ENCODE results near the gene C1orf159.
A peak's percentile ranks its signal among the peaks of the same experiment; 100 is the strongest.
"Not testable (repeated sequence)": the region's sequence is repeated elsewhere in the genome, so short reads cannot be mapped to it uniquely, and the experiment has no call there.

Gene C1orf159

DNA sequence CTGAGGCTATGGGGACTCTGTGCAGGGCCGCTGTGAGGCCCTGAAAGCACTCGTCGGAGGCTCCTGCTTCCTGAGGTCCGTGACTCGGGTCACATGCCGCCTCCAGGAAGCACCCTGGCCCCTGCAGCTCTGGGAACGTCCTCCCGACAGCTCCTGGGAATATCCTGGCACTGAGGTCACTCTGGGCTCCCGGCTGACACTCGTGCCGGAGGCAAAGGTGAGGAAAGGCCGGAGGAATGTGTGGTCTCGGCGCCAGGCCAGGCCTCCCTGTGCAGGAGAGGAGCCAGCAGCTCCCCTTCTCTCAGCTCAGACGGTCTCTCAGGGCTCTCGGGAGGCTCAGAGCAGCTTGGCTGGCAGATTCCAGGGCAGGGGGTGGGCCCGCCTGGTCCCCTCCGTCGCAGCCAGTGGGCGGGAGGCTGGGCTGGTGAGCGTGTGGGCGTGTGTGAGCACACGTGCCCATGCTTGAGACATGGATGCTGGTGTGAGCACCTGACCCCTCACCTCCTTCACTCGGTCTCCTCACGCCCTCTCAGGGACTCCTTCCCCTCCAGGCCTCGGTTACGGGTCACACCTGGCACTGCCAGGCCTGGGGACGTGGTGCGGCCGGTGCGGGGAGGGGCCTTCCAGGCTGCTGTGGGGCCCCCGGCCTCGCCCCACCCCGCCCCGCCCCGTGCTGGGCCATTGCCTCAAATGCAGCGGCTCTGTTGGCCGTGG is 36.3 kb downstream of the C1orf159 start:
- peak; percentile 77 for DNase-seq

- not testable (repeated sequence) for DNase-seq
Observed at GRCh38 chr1:1077396-1077795, 38.5 kb downstream of the C1orf159 start.

- DNase-seq, result peak; percentile 62
Observed at GRCh38 chr1:1075148-1075935, 40.5 kb downstream of the C1orf159 start.

DNA sequence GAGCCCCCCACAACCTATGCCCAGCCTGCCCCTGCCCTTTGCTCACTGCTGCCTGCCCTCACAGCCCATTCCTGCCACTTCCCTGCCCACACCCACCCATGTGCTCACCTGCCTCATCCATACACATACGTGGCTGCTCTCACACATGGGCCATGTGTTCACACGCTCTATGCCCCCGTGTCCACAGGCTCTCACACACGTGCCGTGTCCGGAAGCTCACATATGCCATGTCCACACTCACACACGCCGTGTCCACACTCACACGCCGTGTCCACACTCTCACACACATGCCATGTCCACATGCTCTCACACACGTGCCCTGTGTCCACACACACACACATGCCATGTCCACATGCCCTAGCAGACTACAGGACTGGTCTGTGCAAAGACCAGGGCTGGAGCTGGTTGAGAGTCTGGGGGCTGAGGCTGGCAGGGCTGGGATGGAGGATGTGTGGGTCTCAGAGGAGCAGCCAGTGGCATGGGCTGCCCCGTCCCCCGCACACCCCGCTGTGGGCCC is 41.2 kb downstream of the C1orf159 start:
- DNase-seq, result peak; percentile 57

DNA sequence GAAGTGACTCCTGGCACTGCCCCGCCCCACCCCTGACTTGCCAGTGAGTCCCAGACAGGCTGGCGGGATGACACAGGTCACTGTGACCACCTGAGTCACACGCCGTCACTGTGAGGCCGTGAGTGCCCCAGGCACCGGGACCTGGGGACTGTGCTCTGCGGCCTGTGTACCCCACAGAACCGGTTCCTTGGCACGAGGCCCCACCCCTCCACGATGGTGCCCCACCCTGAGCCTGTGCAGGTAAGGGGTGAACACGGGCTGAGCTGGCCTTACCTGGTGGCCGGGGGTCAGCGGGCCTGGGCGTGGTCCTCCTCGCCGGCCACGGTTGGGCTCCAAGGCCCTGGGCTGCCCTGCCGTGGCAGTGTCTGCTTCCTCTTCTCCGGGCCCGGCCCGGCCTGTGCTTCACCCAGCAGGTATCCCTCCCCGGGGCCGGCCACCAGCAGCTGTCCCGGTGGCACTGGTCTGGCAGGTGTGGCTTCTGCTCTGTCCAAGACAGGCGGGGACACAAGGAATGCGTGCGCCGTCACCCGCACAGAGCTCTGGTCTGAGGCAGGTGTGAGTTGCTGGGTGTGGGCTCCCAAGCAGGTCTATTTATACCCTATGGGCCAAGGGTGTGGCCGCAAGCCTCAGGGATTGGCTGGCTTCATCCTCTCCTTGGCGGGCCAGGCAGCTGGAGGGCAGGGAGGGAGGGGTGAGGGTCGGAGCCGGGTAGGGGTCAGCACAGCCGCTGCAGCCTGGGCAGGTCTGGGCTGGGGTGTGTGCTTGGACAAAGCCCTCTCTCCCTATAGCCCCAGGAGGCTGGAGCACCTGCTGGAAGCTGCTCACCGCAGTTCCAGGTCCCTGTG is 41.9 kb downstream of the C1orf159 start, which contains the start of gene RNF223:
Gene RNF223, minus strand, starts transcription at position 564 of the 845 bp plus-strand sequence. CDS start 1,740 bp downstream, outside the sequence.
- DNase-seq, result no peak

- DNase-seq, result no peak
Observed at GRCh38 chr1:1072849-1073742, 42.8 kb downstream of the C1orf159 start.

DNA sequence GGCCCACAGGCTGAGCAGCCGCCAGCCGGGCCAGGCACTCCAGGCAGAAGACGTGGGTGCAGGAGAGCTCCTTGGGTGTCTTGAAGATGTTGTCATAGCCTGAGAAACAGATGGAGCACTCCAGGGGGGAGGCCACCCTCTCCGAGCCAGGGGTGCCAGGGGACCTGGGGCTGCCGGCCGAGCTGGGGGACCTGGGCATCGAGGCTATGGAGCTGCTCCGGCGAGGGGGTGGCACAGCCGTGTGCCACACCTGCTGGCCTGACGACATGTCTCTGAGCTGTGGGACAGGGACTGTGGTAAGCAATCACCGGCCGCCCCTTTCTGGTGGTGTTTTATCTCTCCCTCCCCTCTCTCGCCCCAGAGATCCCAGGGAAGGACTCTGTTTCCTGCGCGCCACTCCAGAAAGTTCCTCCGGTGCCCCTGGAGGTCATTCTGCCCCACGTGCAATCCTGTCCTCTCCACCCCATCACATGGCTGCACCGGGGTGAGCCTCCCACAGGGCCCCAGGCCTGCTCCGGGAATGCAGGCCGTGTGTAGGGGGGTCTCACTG is 43.5 kb downstream of the C1orf159 start:
- no peak for DNase-seq

DNA sequence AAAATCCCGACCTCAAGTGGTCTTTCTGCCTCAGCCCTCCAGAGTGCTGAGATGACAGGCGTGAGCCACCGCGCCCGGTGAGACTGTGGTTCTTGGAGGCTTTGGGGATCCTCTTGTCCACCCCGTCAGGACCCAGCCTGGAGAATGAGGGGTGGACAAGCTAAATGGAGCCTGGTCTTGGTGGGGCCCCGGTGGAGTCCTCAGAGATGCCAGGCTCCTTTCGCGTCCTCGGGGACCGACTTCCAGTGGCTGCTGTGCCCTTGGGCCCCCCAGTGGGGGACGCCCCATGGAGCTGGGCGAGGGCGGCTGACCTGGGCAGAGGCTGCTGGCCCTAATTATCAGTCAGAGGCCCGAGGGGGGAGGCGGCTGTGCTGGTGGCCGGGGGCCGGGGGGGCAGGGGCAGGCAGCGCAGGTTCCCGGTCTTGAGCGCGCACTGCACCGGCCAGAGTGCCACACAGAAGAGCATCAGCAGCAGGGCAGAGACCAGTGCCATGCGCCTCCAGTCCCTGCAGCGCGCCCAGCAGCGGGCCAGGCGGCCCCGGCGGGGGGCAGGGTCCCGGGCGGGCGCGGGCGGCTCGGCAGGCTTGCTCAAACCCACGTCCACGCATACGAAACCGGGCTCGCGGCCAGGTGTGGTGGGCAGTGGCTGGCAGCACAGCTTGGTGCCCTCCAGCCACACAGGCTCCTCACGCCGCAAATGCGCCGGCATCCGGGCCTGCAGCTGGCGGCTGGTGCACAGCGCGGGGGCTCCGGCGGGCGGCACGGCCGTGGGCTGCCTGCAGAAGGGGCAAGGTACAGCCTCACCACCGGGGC is 44.2 kb downstream of the C1orf159 start:
- DNase-seq, result no peak

DNA sequence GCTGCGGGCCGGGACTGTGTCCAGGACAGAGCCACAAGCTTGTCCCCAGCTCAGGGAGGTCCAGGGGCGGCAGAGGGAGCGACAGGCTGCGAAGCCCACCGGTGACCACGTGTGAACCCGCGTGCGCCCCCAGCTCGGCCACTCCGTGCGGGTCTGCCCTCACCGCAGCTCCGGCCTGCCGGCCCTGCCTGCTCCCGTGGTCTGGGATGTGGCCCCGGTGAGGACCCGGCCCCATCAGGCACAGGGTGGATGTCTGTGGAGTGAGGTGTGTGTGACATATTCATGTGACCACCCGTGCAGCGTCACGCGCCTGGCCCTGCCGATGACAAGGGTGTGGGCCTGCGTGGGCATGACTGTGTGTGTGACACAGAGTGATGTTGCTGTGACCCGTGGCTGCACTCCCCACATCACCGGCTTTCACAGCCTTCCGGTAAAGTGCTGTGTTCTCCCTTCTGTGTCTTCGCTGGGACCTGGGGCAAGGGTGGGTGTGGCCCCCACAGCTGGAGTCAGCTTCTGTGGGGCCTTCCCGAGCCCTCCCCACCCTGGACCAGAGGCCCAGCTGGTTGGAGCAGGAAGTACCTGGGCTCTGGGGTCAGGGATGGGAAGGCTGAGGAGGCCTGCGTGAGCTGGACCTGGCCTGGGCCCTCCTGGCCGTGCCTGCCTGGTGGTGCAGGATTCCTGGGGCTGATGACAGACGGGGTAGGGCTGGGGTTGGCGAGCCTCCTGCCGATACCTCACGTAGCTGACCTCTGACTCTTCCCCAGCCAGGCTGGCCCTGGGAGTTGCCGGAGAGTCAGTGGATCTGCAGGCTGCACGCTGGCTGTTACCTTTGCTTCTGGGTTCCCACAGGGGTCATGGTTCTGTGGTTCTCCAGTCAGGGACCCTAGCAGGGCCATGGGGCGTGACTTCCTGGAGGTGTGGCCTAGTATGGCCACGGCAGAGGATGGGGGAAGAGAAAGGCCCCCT is 45.9 kb downstream of the C1orf159 start:
- peak; percentile 71 for DNase-seq

- DNase-seq, result peak; percentile 96
Observed at GRCh38 chr1:1069056-1069710, 46.7 kb downstream of the C1orf159 start.

- DNase-seq, result peak; percentile 83
Observed at GRCh38 chr1:1068517-1069055, 47.3 kb downstream of the C1orf159 start.

- no peak for DNase-seq
Observed at GRCh38 chr1:1067860-1068516, 47.9 kb downstream of the C1orf159 start.

DNA sequence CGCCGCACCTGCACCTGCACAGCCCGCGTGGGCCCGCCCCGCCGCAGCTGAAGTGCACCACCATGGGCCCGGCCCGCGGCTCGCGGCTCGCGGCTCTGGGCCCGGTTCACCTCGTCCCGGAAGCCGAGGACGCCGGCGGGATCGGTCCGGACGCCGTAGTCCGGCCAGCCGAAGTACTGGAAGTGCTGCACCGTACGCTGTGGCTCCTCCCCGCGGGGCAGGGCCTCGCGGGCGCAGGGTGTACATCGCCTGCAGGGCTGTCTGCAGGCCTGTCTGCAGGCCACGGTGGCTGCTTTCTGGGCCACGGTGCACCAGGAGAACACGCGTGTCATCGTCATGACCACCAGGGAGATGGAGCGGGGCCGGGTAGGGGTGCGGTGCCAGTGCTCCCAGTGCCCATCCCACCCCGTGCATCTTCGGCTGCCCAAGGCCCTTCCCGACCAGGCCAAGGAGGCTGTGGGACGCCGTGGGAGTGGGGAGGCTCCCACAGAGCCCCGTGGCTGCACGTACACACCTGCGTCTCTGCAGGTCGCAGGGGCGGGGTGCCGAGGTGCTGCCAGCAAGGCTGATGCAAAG is 48.5 kb downstream of the C1orf159 start:
- no peak for DNase-seq

GRCh38 chr1:1066403-1067283 is 49.2 kb downstream of the C1orf159 start:
- DNase-seq, result no peak

GRCh38 chr1:1065940-1066304 is 50.0 kb downstream of the C1orf159 start:
- DNase-seq, result not testable (repeated sequence)

GRCh38 chr1:1065265-1065939 is 50.5 kb downstream of the C1orf159 start:
- no peak for DNase-seq

All from activated effector memory CD4-positive, alpha-beta T cell treated with anti-CD3 and anti-CD28 coated beads, Interleukin-2, amount 50 U/mL, for 16 hours (primary cell).